Muscle of back (tissue), 11 donors: ENCODE results near the gene LTBP4. TPM values are rescaled to one million over a fixed set of nuclear protein-coding genes. Genes with fewer than 3 reads are reported as not detected.

Experiments used
- DNase-seq, 3 donors: peaks; one replicate each; pipeline versions ENCODE4 v3.0.0 to v3.0.0-alpha.2; 2013
- polyA plus RNA-seq, 10 donors: library from polyadenylated mRNA; unstranded; fragments of 120-200 nt; gene quantifications; one replicate each; pipeline ENCODE4 v1.2.1, GENCODE V29; 2013; ENCODE audit not compliant: insufficient read length in 10 of 10

LTBP4 gene
- polyA plus RNA-seq, 10 donors: 157 to 405 (median 220) TPM

GRCh38 chr19:40592170-40592569 lies 9.0 kb upstream of the LTBP4 start:
- DNase-seq: no peak

- no peak for DNase-seq
These were observed 6.9 kb upstream of the LTBP4 start for GRCh38 chr19:40594255-40594654.

- DNase-seq: no peak
These were observed 6.5 kb upstream of the LTBP4 start for GRCh38 chr19:40594657-40595091.

GRCh38 chr19:40596608-40597328 lies 4.4 kb upstream of the LTBP4 start:
- peak in 2 of 3 donors; percentile 70 to 82 for DNase-seq

GRCh38 chr19:40597329-40597838 lies 3.8 kb upstream of the LTBP4 start:
- no peak for DNase-seq

- DNase-seq: peak; percentile 92 to 98 (median 95)
These were observed 2.9 kb upstream of the LTBP4 start for GRCh38 chr19:40598121-40598917.

- no peak for DNase-seq
These were observed 2.3 kb upstream of the LTBP4 start for GRCh38 chr19:40598918-40599307.

GRCh38 chr19:40599331-40599901 lies 1.8 kb upstream of the LTBP4 start:
- DNase-seq: peak in 1 of 3 donors; percentile 74

GRCh38 chr19:40599902-40600569 lies 1.1 kb upstream of the LTBP4 start:
- peak in 1 of 3 donors; percentile 66 for DNase-seq

GRCh38 chr19:40600570-40601133 lies 517 bp upstream of the LTBP4 start:
- peak in 1 of 3 donors; percentile 82 for DNase-seq

GRCh38 chr19:40603071-40603388 lies 1.9 kb downstream of the LTBP4 start:
- DNase-seq: no peak

- DNase-seq: peak; percentile 94 to 99 (median 96)
These were observed 2.4 kb downstream of the LTBP4 start for GRCh38 chr19:40603389-40604170.

GRCh38 chr19:40604171-40604646 lies 3.0 kb downstream of the LTBP4 start:
- no peak for DNase-seq

- no peak for DNase-seq
These were observed 3.6 kb downstream of the LTBP4 start for GRCh38 chr19:40604647-40605215.

GRCh38 chr19:40605216-40605971 lies 4.2 kb downstream of the LTBP4 start:
- peak in 1 of 3 donors; percentile 79 for DNase-seq

GRCh38 chr19:40607311-40608239 lies 6.4 kb downstream of the LTBP4 start:
- DNase-seq: peak in 1 of 3 donors; percentile 42

- DNase-seq: no peak
These were observed 7.1 kb downstream of the LTBP4 start for GRCh38 chr19:40608240-40608621.

GRCh38 chr19:40608957-40609356 lies 7.8 kb downstream of the LTBP4 start:
- DNase-seq: no peak
